Bone marrow (tissue), 2 donors: Measurements from ENCODE around the gene PSMB9.
A peak's percentile ranks its signal among the peaks of the same experiment; 100 is the strongest.

Experiments
- DNase-seq, 2 donors: peaks; one replicate each; lab custom pipeline; 2025; lab: John Stamatoyannopoulos, UW

Gene PSMB9

GRCh38 chr6:32839356-32839755 lies 14.6 kb upstream of the PSMB9 start:
- DNase-seq = no peak

GRCh38 chr6:32840604-32841246 lies 13.3 kb upstream of the PSMB9 start:
- no peak for DNase-seq

GRCh38 chr6:32842021-32842650 lies 11.9 kb upstream of the PSMB9 start:
- no peak for DNase-seq

GRCh38 chr6:32842690-32843089 lies 11.3 kb upstream of the PSMB9 start:
- no peak for DNase-seq

GRCh38 chr6:32843331-32843978 lies 10.5 kb upstream of the PSMB9 start:
- no peak for DNase-seq

- DNase-seq = peak; percentile 89 to 92
Measured at GRCh38 chr6:32843979-32844838, 9.8 kb upstream of the PSMB9 start, which contains the start of gene PSMB8. Gene PSMB8 (minus strand): TSS chr6:32844047. CDS start chr6:32843996, 51 bp downstream.

- no peak for DNase-seq
Measured at GRCh38 chr6:32844839-32845383, 9.1 kb upstream of the PSMB9 start.

- DNase-seq = peak; percentile 6 to 22
Measured at GRCh38 chr6:32845384-32845884, 8.6 kb upstream of the PSMB9 start.

- DNase-seq = no peak
Measured at GRCh38 chr6:32847004-32847403, 7.0 kb upstream of the PSMB9 start.

- DNase-seq = no peak
Measured at GRCh38 chr6:32847795-32848194, 6.2 kb upstream of the PSMB9 start.

GRCh38 chr6:32849126-32849525 lies 4.9 kb upstream of the PSMB9 start:
- no peak for DNase-seq

GRCh38 chr6:32851025-32851424 lies 3.0 kb upstream of the PSMB9 start:
- no peak for DNase-seq

- no peak for DNase-seq
Measured at GRCh38 chr6:32852018-32852843, 1.8 kb upstream of the PSMB9 start.

GRCh38 chr6:32852844-32853540 lies 1.0 kb upstream of the PSMB9 start:
- DNase-seq = peak in 1 of 2 donors; percentile 79

- peak; percentile 63 to 67 for DNase-seq
Measured at GRCh38 chr6:32854376-32855178, 585 bp downstream of the PSMB9 start.

- DNase-seq = no peak
Measured at GRCh38 chr6:32855467-32856174, 1.6 kb downstream of the PSMB9 start.

GRCh38 chr6:32857156-32857891 lies 3.3 kb downstream of the PSMB9 start:
- no peak for DNase-seq

GRCh38 chr6:32858194-32858593 lies 4.2 kb downstream of the PSMB9 start:
- no peak for DNase-seq
